AG04449 (cell line): Measurements from ENCODE around the gene PLPP6.

Experiments
- CTCF ChIA-PET: fragments of 350-600 bp; formaldehyde crosslinking; extraction: SDS; loops from one replicate; lab custom pipeline; 2021; ENCODE audit warnings: antibody characterized with exemption; lab: Yijun Ruan, JAX
- POLR2A ChIA-PET: fragments of 400-600, 350-600 bp; formaldehyde crosslinking; extraction: SDS; loops from one replicate; lab custom pipeline; 2020; ENCODE audit warnings: antibody characterized with exemption, inconsistent platforms; lab: Yijun Ruan, JAX
- DNase-seq: peaks from one replicate; pipeline ENCODE4 v3.0.0-alpha.2; 2010; ENCODE audit warnings: low read depth, low spot score
- H3K4me3 ChIP-seq: 2 replicates; pipeline ENCODE4 v1.5.1; 2011; ENCODE audit warnings: low read depth, mild to moderate bottlenecking, control low read depth, low read length
- TF ChIP-seq, protein P1 (sequence below): IDR thresholded peaks from one replicate; pipeline ENCODE4 v1.5.1; 2011; ENCODE audit warnings: mild to moderate bottlenecking, moderate library complexity, low read length, control low read depth, inconsistent platforms; ENCODE audit not compliant: insufficient read depth; ENCODE audit errors: missing control alignments

Gene PLPP6

DNA sequence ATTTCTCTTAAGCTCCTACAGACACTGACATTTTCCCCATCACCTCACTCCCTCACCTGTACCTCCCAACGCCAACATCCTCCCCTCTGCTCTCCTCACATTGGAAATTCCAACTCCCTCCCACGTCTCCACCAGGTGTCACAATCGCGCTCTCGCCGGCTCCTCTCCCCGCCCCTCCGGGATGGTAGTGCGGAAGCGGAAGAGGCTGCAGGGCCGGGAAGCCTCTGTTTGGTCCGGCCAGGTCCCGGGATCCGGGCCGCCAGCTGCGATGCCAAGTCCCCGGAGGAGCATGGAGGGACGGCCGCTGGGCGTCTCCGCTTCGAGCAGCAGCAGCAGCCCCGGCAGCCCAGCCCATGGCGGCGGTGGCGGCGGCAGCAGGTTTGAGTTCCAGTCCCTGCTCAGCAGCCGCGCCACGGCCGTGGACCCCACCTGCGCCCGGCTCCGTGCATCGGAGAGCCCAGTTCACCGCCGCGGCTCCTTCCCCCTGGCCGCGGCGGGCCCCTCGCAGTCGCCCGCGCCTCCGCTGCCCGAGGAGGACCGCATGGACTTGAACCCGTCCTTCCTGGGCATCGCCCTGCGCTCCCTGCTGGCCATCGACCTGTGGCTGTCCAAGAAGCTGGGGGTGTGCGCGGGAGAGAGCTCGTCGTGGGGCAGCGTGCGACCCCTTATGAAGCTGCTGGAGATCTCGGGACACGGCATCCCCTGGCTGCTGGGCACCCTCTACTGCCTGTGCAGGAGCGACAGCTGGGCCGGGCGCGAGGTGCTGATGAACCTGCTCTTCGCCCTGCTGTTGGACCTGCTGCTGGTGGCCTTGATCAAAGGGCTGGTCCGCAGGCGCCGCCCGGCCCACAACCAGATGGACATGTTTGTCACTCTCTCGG, at the start of gene PLPP6:
Gene PLPP6, plus strand, starts transcription at position 187 of the 881 bp plus-strand sequence. Its CDS starts 82 bp downstream, at position 269.
- DNase-seq: no peak
- H3K4me3 ChIP-seq: peak within 1 kb of the TSS; percentile 79
- TF ChIP-seq, protein P1, sequence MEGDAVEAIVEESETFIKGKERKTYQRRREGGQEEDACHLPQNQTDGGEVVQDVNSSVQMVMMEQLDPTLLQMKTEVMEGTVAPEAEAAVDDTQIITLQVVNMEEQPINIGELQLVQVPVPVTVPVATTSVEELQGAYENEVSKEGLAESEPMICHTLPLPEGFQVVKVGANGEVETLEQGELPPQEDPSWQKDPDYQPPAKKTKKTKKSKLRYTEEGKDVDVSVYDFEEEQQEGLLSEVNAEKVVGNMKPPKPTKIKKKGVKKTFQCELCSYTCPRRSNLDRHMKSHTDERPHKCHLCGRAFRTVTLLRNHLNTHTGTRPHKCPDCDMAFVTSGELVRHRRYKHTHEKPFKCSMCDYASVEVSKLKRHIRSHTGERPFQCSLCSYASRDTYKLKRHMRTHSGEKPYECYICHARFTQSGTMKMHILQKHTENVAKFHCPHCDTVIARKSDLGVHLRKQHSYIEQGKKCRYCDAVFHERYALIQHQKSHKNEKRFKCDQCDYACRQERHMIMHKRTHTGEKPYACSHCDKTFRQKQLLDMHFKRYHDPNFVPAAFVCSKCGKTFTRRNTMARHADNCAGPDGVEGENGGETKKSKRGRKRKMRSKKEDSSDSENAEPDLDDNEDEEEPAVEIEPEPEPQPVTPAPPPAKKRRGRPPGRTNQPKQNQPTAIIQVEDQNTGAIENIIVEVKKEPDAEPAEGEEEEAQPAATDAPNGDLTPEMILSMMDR: peak; percentile 77
- CTCF ChIA-PET: interaction anchor here (0.7 to 1.8 kb wide), 13 partner anchors 10 to 938 kb away, joined by 3 to 9 read pairs (median 3); partner anchors contain the start of gene AK3
- POLR2A ChIA-PET: interaction anchor here (0.6 kb wide), 2 partner anchors 12 to 322 kb away, joined by 3 to 5 read pairs; no protein-coding TSS in a partner anchor

DNA sequence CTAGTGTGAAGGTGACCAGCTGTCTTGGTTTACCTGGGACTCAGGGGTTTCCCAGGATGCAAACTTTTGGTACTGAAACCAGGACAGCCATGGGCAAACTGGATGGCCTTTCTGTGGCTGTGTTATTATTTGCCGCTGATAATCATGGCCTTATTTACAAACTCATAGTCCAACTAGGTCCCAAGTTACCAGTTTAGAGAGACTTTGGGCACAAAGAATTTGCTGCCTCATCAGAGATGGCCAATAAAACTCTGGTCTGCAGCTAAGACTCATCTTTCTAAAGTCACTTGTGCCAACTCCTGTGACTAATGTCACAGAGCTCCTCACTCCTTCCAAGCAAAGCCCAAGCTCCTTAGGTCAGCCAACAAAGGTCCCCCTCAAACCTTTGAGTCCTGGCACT, 47.5 kb upstream of the PLPP6 start:
- TF ChIP-seq, protein P1: no peak
- no peak for DNase-seq
- ChIA-PET CTCF (interaction anchor here (2.0 kb wide), 1 partner anchor 10 kb away, joined by 8 read pairs; no protein-coding TSS in a partner anchor), POLR2A (no interaction called here)
- H3K4me3 ChIP-seq: no peak overlapping the region

DNA sequence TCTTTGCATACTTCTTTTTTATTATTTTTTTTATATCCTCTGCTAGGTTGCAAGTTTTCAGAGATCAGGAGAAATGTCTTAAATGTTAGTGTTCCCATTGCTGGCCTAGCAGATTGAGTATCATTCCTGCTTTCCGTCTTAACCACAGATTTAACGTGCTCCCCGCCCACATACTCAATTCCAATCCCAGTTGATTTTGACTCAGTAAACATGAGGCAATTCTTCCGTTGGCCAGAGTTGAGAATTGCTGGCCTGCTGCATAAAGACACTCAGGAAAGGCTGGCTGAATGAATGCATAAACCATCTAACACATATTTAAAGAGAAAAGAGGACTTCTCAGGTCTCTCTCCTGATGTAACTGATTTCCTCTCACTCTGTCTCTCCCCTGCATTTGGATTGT, 46.8 kb upstream of the PLPP6 start:
- TF ChIP-seq, protein P1: no peak
- POLR2A ChIA-PET: no interaction called here
- DNase-seq: peak; percentile 38
- no peak overlapping the region for H3K4me3 ChIP-seq
- CTCF ChIA-PET: interaction anchor here (2.0 kb wide), 1 partner anchor 11 kb away, joined by 8 read pairs; no protein-coding TSS in a partner anchor

DNA sequence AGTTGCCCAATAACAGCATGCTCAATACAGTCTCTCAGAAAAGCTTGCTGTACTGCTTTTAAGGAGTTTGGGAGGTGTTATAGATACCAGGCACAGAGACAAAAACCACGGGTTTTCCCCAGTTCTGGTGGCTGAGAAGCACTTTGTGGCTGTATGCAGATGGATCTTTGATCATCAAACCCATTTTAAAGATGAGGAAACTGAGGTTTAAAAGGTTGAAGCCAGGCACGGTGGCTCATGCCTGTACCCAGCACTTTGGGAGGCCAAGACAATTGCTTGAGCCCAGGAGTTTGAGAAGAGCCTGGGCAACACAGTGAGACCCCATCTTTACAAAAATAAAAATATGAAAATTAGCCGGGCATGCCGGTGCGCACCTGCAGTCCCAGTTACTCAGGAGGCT, 46.3 kb upstream of the PLPP6 start:
- ChIA-PET POLR2A (no interaction called here), CTCF (interaction anchor here (2.0 kb wide), 1 partner anchor 11 kb away, joined by 8 read pairs; no protein-coding TSS in a partner anchor)
- no peak overlapping the region for H3K4me3 ChIP-seq
- no peak for DNase-seq
- TF ChIP-seq, protein P1: no peak

DNA sequence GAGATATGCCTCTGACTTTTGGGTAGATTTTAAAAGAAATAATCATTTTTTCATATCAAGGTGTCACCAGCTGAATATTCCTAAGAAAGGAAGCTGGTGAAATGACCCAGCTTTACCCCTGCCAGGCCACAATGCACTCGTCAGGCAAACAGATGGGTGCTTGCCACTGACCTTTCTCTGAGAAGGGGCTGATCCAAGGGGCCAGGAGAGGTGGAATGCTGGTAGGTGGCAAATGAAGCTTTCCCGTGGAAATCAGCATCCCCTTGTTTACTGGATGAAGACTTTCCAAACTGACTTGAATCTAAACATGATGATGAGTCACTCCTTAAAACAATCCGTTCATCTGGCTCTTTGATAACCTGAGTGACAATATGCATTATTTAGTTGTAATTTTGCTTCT, 44.3 kb upstream of the PLPP6 start:
- CTCF ChIA-PET: interaction anchor here (1.0 kb wide), 1 partner anchor 13 kb away, joined by 3 read pairs; no protein-coding TSS in a partner anchor

DNA sequence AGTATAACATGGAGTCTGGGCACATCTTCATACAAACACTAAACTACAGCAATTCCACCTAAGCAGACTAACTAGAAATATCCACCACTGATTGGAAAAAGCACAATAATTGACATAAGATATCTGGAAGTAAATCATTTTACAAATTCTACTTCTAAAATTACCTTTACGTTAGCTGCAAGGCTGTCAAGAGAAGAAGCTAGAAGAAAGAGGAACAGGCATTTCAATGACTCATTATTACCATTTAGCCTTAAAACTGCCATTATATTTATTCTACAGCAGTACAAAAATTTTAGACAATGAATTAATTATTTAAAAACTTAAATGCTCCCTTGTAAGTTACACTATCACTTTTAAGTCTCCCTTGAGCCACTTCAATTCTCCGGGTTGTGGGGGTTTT, 43.4 kb upstream of the PLPP6 start:
- POLR2A ChIA-PET: no interaction called here
- CTCF ChIA-PET: interaction anchor here (5.8 kb wide), 1 partner anchor 14 kb away, joined by 26 read pairs; no protein-coding TSS in a partner anchor
- no peak for DNase-seq
- TF ChIP-seq, protein P1: no peak
- no peak overlapping the region for H3K4me3 ChIP-seq

More for the DNA sequence above, 44.3 kb upstream of the PLPP6 start:
- POLR2A ChIA-PET: no interaction called here
- H3K4me3 ChIP-seq: no peak overlapping the region
- no peak for DNase-seq
- TF ChIP-seq, protein P1: no peak
